GM23248 (cell line): ENCODE data around the gene UPK3A. TPM values are rescaled to one million over a fixed set of nuclear protein-coding genes. Genes with fewer than 3 reads are reported as not detected.

Source experiments
- DNase-seq: peaks from one replicate; pipeline ENCODE4 v3.0.0-alpha.2; 2015
- H2AFZ ChIP-seq: fragments of 200-600 bp; sonication (generic); 2 replicates; pipeline ENCODE4 v1.6.1; 2016; ENCODE audit warnings: antibody characterized with exemption
- H3F3A ChIP-seq: fragments of 200-600 bp; sonication (generic); 2 replicates; pipeline ENCODE4 v1.6.1; 2016; ENCODE audit warnings: mild to moderate bottlenecking, antibody characterized with exemption, mixed run types; ENCODE audit not compliant: insufficient read depth
- H3K27ac ChIP-seq: fragments of 200-600 bp; sonication (generic); 2 replicates; pipeline ENCODE4 v1.5.1; 2016; ENCODE audit warnings: mild to moderate bottlenecking
- H3K27me3 ChIP-seq: fragments of 200-600 bp; sonication (generic); replicated peaks from 2 replicates; pipeline ENCODE4 v1.6.1; 2016; ENCODE audit warnings: mild to moderate bottlenecking; ENCODE audit not compliant: insufficient read depth
- H3K36me3 ChIP-seq: fragments of 200-600 bp; sonication (generic); 2 replicates; pipeline ENCODE4 v1.6.1; 2016; ENCODE audit warnings: low read depth, mild to moderate bottlenecking
- H3K4me1 ChIP-seq: fragments of 200-600 bp; sonication (generic); 2 replicates; pipeline ENCODE4 v1.6.1; 2016; ENCODE audit warnings: mild to moderate bottlenecking; ENCODE audit not compliant: insufficient read depth
- H3K4me2 ChIP-seq: fragments of 200-600 bp; sonication (generic); one replicate; pipeline ENCODE4 v1.6.1; 2016; ENCODE audit warnings: mild to moderate bottlenecking; ENCODE audit not compliant: unreplicated experiment
- H3K4me3 ChIP-seq: fragments of 200-600 bp; sonication (generic); 2 replicates; pipeline ENCODE4 v1.5.1; 2016; ENCODE audit warnings: mild to moderate bottlenecking
- H3K79me2 ChIP-seq: fragments of 200-600 bp; sonication (generic); 2 replicates; pipeline ENCODE4 v1.6.1; 2016; ENCODE audit warnings: mild to moderate bottlenecking; ENCODE audit not compliant: insufficient read depth
- H3K9ac ChIP-seq: fragments of 200-600 bp; sonication (generic); 2 replicates; pipeline ENCODE4 v1.6.1; 2016; ENCODE audit warnings: mild to moderate bottlenecking
- H3K9me2 ChIP-seq: fragments of 200-600 bp; sonication (generic); 2 replicates; pipeline ENCODE4 v1.6.1; 2016; ENCODE audit warnings: mixed run types, mild to moderate bottlenecking, moderate library complexity; ENCODE audit not compliant: insufficient read depth
- H3K9me3 ChIP-seq: fragments of 200-600 bp; sonication (generic); one replicate; pipeline ENCODE4 v1.6.1; 2017; ENCODE audit warnings: low read depth
- H4K20me1 ChIP-seq: fragments of 200-600 bp; sonication (generic); 2 replicates; pipeline ENCODE4 v1.6.0; 2016; ENCODE audit not compliant: insufficient read depth
- EZH2 ChIP-seq: fragments of 200-600 bp; sonication (generic); IDR thresholded peaks from 2 replicates; pipeline ENCODE4 v1.6.1; 2018; ENCODE audit warnings: antibody characterized with exemption, mild to moderate bottlenecking; ENCODE audit not compliant: insufficient read depth, poor library complexity, severe bottlenecking
- EZH2phosphoT487 ChIP-seq: fragments of 200-600 bp; sonication (generic); IDR thresholded peaks from 2 replicates; pipeline ENCODE4 v1.6.1; 2018; ENCODE audit warnings: antibody characterized with exemption, moderate library complexity, mild to moderate bottlenecking, low read depth; ENCODE audit not compliant: insufficient read depth
- WGBS, 2 experiments: methylation state at CpG; one replicate each; pipeline ENCODE4 v1.1.6; 2015 to 2017; ENCODE audit warnings: low lambda C conversion rate in 2 of 2, low coverage in 1 of 2; ENCODE audit errors: missing lambda C conversion rate in 2 of 2; 5-methylcytosine and 5-hydroxymethylcytosine counted together
- in situ Hi-C: fragments of 300-500 bp; cut with MboI; formaldehyde crosslinking; loops from 2 replicates; pipeline ENCODE4 v1.15.0; 2020
- polyA plus RNA-seq: library from polyadenylated mRNA; unstranded; fragments of >200 nt; fragmentation: Nextera tagmentation; extraction: Ambion mirVana; gene quantifications from 2 replicates; pipeline ENCODE4 v1.2.1, GENCODE V29; 2016
- total RNA-seq: library from RNA; depleted of rRNA; stranded (reverse); fragments of >200 nt; shearing (Covaris generic); gene quantifications from 2 replicates; pipeline ENCODE4 v1.2.3, GENCODE V29; 2014

UPK3A gene
- total and polyA plus RNA-seq, 2 experiments from 2014 or later = not detected

- Histone ChIP-seq H4K20me1 (no peaks in the 10 kb centered on the region), H3K9me2 (no peaks in the 10 kb centered on the region), H3K4me2 (peak within 1 kb of the TSS; percentile 62), H3K36me3 (no peaks in the 10 kb centered on the region), H3F3A (peaks cover 5% of the 10 kb centered on the region), H3K27ac (no peak within 1 kb of the TSS), H3K27me3 (no peaks in the 10 kb centered on the region), H3K4me3 (peak within 1 kb of the TSS; percentile 89), H3K9ac (peak within 1 kb of the TSS; percentile 73), H3K4me1 (peaks cover 8% of the 10 kb centered on the region), H3K9me3 (no peaks in the 10 kb centered on the region), H3K79me2 (peaks cover 34% of the 10 kb centered on the region), H2AFZ (peak within 1 kb of the TSS; percentile 62)
- in situ Hi-C loops = no loop called here
- TF ChIP-seq EZH2 (no peak), EZH2phosphoT487 (no peak)
- 16 to 34% methylated on average over 18 to 46 of the region's 66 CpGs for WGBS, 2 experiments
- DNase-seq = peak; percentile 83
Measured at GRCh38 chr22:45240810-45241631, 43.7 kb upstream of the UPK3A start, which contains the start of gene KIAA0930. TSS of gene KIAA0930 (minus strand) at chr22:45240894. CDS start at chr22:45240703, 191 bp downstream.

GRCh38 chr22:45242778-45243191, 42.0 kb upstream of the UPK3A start:
- peaks cover 18% of the 10 kb centered on the region for H3K4me1 ChIP-seq
- no peak overlapping the region for H3K4me3 ChIP-seq
- H3K27me3 ChIP-seq = no peaks in the 10 kb centered on the region
- DNase-seq = no peak
- H3K79me2 ChIP-seq = 0 out of 2 replicates have a peak, but pooled peaks cover 19% of the 10 kb centered on the region
- H3K9me3 ChIP-seq = no peaks in the 10 kb centered on the region
- H3F3A ChIP-seq = peaks cover 14% of the 10 kb centered on the region
- in situ Hi-C loops = no loop called here
- H3K27ac ChIP-seq = no peak overlapping the region
- no peak for TF ChIP-seq EZH2phosphoT487
- TF ChIP-seq EZH2 = no peak
- H3K4me2 ChIP-seq = no peak overlapping the region
- H3K9ac ChIP-seq = no peak overlapping the region
- H2AFZ ChIP-seq = no peak overlapping the region
- H4K20me1 ChIP-seq = no peaks in the 10 kb centered on the region
- H3K36me3 ChIP-seq = no peaks in the 10 kb centered on the region
- H3K9me2 ChIP-seq = no peaks in the 10 kb centered on the region
- 60 to 62% methylated on average over 7 of the region's 7 CpGs for WGBS, 2 experiments

- no peak for TF ChIP-seq EZH2
- TF ChIP-seq EZH2phosphoT487 = no peak
- no peak for DNase-seq
- Histone ChIP-seq H3K9ac (no peak overlapping the region), H3K4me3 (no peak overlapping the region), H4K20me1 (no peaks in the 10 kb centered on the region), H3K36me3 (no peaks in the 10 kb centered on the region), H2AFZ (no peak overlapping the region), H3K27me3 (no peaks in the 10 kb centered on the region), H3K4me2 (no peak overlapping the region), H3K9me2 (no peaks in the 10 kb centered on the region), H3K79me2 (0 out of 2 replicates have a peak, but pooled peaks cover 4% of the 10 kb centered on the region), H3K27ac (no peak overlapping the region), H3F3A (peaks cover 14% of the 10 kb centered on the region), H3K9me3 (no peaks in the 10 kb centered on the region), H3K4me1 (peaks cover 15% of the 10 kb centered on the region)
- in situ Hi-C loops = no loop called here
- WGBS, 2 experiments = 82 to 86% methylated on average over 4 of the region's 4 CpGs
Measured at GRCh38 chr22:45244916-45245315, 39.8 kb upstream of the UPK3A start.

- Histone ChIP-seq H3K4me3 (no peak overlapping the region), H3F3A (peaks cover 14% of the 10 kb centered on the region), H3K9me3 (no peaks in the 10 kb centered on the region), H3K36me3 (no peaks in the 10 kb centered on the region), H2AFZ (no peak overlapping the region), H3K4me1 (peaks cover 14% of the 10 kb centered on the region), H3K4me2 (peak overlapping the region; percentile 30), H3K79me2 (no peaks in the 10 kb centered on the region), H3K9ac (peak overlapping the region; percentile 36), H3K27me3 (no peaks in the 10 kb centered on the region), H3K9me2 (no peaks in the 10 kb centered on the region), H4K20me1 (no peaks in the 10 kb centered on the region), H3K27ac (peak overlapping the region; percentile 79)
- in situ Hi-C loops = no loop called here
- TF ChIP-seq EZH2phosphoT487 (no peak), EZH2 (no peak)
- 26 to 28% methylated on average over 13 of the region's 13 CpGs for whole genome bisulfite sequencing, 2 experiments
- peak; percentile 95 for DNase-seq
Measured at GRCh38 chr22:45246060-45246985, 38.4 kb upstream of the UPK3A start.
